ENCODE results near the gene TMEM117.

The TMEM117 gene

DNA sequence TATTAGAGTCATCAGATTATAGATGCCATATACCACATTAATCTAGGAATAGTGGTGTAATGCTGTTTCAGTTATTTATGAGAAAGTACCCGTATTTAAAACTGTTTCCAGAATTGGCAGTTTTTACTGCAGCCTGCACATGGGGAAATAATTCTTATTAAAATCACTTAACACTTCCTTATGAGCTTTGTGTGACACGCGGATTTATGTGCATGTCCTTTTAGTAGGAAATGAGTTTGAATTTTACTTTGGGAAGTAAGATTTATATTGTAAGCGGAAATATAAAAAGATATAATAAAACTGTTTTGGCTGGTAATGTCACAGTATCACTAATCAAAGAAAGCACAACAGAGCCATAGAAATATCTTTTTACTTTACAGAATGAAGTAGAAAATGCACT, 132.9 kb downstream of the TMEM117 start:
- Histone ChIP-seq H3K36me3 (replicated peaks) (no peaks in the 10 kb centered on the region), H3K4me1 (no peaks in the 10 kb centered on the region), H3K27me3 (ENCODE audit: low read depth) (no peaks in the 10 kb centered on the region), H3K4me3 (no peak overlapping the region), H3K9me3 (no peaks in the 10 kb centered on the region)
- in situ Hi-C loops (cut with MboI; ENCODE audit: low sequenced_read_pairs), result no loop called here
- DNase-seq (ENCODE audit: low spot score in 2 of 2), result no peak

DNA sequence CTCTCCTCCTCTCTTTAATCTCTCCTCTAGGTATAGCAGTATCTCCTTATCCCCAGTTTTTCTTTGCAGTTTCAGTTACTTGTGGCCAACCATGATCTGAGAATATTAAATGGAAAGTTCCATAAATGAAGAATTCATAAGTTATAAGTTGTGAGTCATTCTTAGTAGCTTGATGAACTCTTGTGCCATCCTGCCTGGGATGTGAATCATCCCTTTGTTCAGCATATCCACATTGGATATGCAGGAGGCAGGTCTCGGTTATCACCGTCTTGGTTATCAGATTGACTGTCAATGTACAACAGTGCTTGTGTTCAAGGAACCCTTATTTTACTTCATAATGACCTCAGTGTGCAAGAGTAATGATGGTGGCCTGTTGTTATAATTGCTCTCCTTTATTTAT, 134.0 kb downstream of the TMEM117 start:
- Histone ChIP-seq H3K4me3 (no peak overlapping the region), H3K9me3 (no peaks in the 10 kb centered on the region), H3K27me3 (ENCODE audit: low read depth) (no peaks in the 10 kb centered on the region), H3K4me1 (no peaks in the 10 kb centered on the region), H3K36me3 (replicated peaks) (no peaks in the 10 kb centered on the region)
- in situ Hi-C loops (cut with MboI; ENCODE audit: low sequenced_read_pairs), result no loop called here
- no peak for DNase-seq (ENCODE audit: low spot score in 2 of 2)

DNA sequence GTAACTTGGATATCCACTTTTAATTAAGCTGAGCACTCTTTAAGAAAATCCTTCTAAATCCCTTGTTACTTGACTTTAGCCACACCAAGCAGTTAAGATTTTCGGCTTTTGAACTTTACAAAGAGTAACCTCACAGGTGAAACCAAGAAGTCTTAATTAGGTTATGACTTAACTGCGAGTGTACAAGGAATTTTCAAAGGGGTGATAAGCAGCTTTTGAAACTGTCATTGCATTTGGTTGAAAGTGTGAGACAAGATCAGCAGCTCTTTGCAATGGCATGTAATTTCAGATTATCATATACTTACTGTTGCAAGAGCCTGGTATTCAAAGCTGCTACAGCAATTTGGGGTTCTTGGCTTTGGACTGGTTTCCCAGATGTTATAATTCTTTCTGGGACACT, 137.5 kb downstream of the TMEM117 start:
- in situ Hi-C loops (cut with MboI; ENCODE audit: low sequenced_read_pairs), result no loop called here
- Histone ChIP-seq H3K4me3 (no peak overlapping the region), H3K4me1 (no peaks in the 10 kb centered on the region), H3K9me3 (no peaks in the 10 kb centered on the region), H3K27me3 (ENCODE audit: low read depth) (no peaks in the 10 kb centered on the region), H3K36me3 (replicated peaks) (no peaks in the 10 kb centered on the region)
- no peak for DNase-seq (ENCODE audit: low spot score in 2 of 2)

DNA sequence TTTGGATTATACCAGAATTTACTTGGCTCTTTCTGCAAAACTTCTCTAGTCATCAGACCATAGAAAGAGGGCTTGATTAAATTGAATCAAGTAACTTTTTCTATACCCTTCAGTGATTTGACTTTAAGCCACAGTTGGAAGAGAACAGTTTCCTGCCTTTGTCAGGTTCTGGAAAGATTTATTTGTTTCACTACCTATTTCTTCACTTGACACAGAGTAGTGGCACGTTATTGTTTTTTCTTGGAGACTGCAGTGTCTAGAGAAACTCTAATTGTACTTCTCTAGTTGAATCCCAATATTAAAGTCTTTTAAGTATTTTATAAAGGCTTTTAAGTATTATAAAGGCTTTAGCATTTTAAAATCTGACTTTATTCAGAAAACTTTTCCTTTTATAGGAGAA, 138.1 kb downstream of the TMEM117 start:
- no peaks in the 10 kb centered on the region for H3K27me3 ChIP-seq (ENCODE audit: low read depth)
- H3K4me1 ChIP-seq, result no peaks in the 10 kb centered on the region
- H3K4me3 ChIP-seq, result no peak overlapping the region
- no peaks in the 10 kb centered on the region for H3K9me3 ChIP-seq
- no peaks in the 10 kb centered on the region for H3K36me3 ChIP-seq (replicated peaks)
- DNase-seq (ENCODE audit: low spot score in 2 of 2), result no peak
- in situ Hi-C loops (cut with MboI; ENCODE audit: low sequenced_read_pairs), result no loop called here

DNA sequence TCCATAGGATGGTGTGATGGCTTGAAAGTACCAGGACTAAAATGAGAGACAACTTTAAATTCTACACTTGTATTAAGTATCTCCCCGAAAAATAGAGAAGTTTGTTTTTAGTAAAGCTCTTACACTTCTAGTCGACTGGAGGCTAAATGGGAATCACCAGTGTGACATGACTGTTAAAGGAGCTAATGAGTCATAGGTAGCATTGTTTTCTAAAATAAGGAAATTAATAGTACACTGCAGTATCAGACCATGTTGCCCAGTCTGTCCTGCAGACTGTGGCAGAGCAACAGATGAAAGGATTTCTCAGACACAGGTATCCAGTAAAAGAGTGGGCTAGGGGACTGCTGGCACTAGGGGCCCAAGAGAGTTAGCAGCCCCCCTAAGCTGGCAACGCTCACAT, 140.1 kb downstream of the TMEM117 start:
- no peak for DNase-seq (ENCODE audit: low spot score in 2 of 2)
- H3K27me3 ChIP-seq (ENCODE audit: low read depth), result no peaks in the 10 kb centered on the region
- peaks cover 7% of the 10 kb centered on the region for H3K4me1 ChIP-seq
- in situ Hi-C loops (cut with MboI; ENCODE audit: low sequenced_read_pairs), result no loop called here
- no peaks in the 10 kb centered on the region for H3K36me3 ChIP-seq (replicated peaks)
- H3K9me3 ChIP-seq, result no peaks in the 10 kb centered on the region
- no peak overlapping the region for H3K4me3 ChIP-seq

DNA sequence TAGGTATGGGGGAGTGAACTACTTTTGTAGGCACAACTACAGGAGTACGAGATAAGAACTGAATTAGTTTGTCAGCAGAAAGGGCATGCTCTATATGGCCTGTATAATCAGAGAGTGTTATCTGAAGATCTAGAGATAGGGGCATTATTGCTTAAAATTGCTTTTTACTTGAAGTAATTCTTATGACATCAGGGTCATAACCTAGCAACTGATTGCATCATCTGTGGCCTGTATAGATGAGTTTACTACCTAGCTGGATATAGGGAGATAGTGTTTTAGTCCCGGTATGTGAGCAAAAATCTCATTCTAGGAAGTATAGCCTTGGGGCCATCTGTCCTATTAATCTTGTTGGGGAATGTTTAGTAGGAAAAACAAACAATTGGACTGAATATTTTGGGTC, 142.7 kb downstream of the TMEM117 start:
- DNase-seq (ENCODE audit: low spot score in 2 of 2), result no peak
- Histone ChIP-seq H3K4me1 (peaks cover 12% of the 10 kb centered on the region), H3K9me3 (no peaks in the 10 kb centered on the region), H3K36me3 (replicated peaks) (no peaks in the 10 kb centered on the region), H3K4me3 (no peak overlapping the region), H3K27me3 (ENCODE audit: low read depth) (no peaks in the 10 kb centered on the region)
- in situ Hi-C loops (cut with MboI; ENCODE audit: low sequenced_read_pairs), result no loop called here

DNA sequence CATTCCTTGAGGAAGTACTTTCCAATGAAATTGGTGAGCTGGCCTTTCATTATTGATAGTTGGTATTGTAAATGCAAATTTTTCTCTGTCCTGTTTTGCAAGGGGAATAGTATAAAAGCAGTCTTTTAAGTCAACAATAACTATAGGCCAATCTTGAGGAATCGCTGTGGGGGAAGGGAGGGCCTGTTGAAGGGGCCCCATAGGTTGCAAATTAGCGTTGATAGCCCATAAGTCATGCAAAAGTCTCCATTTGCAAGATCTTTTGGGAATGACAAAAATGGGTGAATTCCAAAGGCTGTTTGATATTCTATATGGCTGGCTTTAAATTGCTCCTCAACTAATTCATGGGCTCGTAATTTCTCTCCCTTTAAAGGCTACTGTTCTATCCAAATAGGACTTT, 143.6 kb downstream of the TMEM117 start:
- Histone ChIP-seq H3K4me3 (no peak overlapping the region), H3K4me1 (peaks cover 12% of the 10 kb centered on the region), H3K27me3 (ENCODE audit: low read depth) (no peaks in the 10 kb centered on the region), H3K36me3 (replicated peaks) (no peaks in the 10 kb centered on the region), H3K9me3 (no peaks in the 10 kb centered on the region)
- in situ Hi-C loops (cut with MboI; ENCODE audit: low sequenced_read_pairs), result no loop called here
- DNase-seq (ENCODE audit: low spot score in 2 of 2), result peak; percentile 27 to 51

DNA sequence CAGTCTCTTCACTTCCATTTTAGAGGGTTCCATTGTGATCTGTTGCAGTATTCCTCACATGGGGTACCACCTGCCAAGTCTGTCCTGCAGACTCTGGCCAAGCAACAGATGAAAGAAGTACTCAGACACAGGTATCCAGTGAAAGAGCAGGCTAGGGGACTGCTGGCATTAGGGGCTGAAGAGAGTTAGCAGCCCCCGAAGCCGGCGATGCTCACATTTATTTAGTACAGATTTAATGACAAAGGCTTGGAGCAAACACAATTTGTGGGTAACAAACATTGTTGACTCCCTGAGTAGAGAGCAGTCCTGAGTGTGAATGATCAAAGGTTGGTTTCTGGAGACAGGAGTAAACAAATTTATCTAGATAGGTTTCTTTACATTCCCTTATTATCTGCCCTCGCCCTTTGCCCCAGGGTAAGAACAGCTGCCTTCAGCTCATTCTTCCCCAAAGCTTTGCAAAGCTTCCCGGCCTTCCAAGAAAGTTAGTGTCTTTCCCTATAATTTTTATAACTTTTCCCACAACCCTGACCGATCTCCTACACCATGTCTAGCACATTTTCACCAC, 144.8 kb downstream of the TMEM117 start:
- H3K4me3 ChIP-seq, result no peak overlapping the region
- H3K27me3 ChIP-seq (ENCODE audit: low read depth), result no peaks in the 10 kb centered on the region
- no peaks in the 10 kb centered on the region for H3K36me3 ChIP-seq (replicated peaks)
- H3K9me3 ChIP-seq, result no peaks in the 10 kb centered on the region
- peaks cover 12% of the 10 kb centered on the region for H3K4me1 ChIP-seq
- in situ Hi-C loops (cut with MboI; ENCODE audit: low sequenced_read_pairs), result no loop called here
- DNase-seq (ENCODE audit: low spot score in 2 of 2), result no peak

DNA sequence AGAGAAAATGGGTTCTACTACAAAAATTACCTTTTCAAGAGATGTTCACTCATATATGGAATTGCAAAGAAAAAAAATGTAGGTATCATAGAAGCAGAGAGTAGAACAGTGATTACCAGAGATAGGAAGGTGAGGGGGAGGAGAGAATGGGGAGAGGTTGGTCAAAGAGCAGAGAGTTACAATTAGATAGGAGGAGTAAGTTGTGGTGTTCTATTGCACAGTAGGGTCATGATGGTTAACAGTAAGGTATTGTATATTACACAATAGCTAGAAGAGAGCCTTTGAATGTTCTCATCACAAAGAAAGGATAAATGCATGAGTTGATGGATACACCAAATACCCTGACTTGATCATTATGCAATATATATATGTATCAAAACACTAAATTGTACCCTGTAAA, 145.8 kb downstream of the TMEM117 start:
- Histone ChIP-seq H3K4me1 (peaks cover 12% of the 10 kb centered on the region), H3K4me3 (no peak overlapping the region), H3K9me3 (no peaks in the 10 kb centered on the region), H3K27me3 (ENCODE audit: low read depth) (no peaks in the 10 kb centered on the region), H3K36me3 (replicated peaks) (no peaks in the 10 kb centered on the region)
- in situ Hi-C loops (cut with MboI; ENCODE audit: low sequenced_read_pairs), result no loop called here
- DNase-seq (ENCODE audit: low spot score in 2 of 2), result no peak

DNA sequence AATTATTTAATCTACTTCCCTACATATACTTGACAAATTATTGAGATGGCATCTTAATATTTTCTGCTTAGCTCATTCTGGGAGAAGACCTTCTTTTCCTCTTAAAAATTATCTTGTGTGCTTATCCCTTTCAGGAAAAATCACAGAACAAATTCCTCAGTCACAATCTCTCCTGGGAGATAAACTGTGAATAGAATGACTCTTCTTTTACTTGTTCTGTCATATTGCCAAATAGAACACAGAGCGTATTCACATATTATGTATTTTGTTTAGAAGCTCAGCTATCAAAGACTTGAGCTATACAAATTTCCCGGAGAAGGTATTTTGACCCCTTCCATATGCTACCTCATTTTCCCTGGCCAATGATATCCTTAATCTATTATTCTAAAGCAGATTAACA, 146.7 kb downstream of the TMEM117 start:
- Histone ChIP-seq H3K4me3 (no peak overlapping the region), H3K36me3 (replicated peaks) (no peaks in the 10 kb centered on the region), H3K4me1 (peaks cover 12% of the 10 kb centered on the region), H3K27me3 (ENCODE audit: low read depth) (no peaks in the 10 kb centered on the region), H3K9me3 (no peaks in the 10 kb centered on the region)
- in situ Hi-C loops (cut with MboI; ENCODE audit: low sequenced_read_pairs), result no loop called here
- no peak for DNase-seq (ENCODE audit: low spot score in 2 of 2)

DNA sequence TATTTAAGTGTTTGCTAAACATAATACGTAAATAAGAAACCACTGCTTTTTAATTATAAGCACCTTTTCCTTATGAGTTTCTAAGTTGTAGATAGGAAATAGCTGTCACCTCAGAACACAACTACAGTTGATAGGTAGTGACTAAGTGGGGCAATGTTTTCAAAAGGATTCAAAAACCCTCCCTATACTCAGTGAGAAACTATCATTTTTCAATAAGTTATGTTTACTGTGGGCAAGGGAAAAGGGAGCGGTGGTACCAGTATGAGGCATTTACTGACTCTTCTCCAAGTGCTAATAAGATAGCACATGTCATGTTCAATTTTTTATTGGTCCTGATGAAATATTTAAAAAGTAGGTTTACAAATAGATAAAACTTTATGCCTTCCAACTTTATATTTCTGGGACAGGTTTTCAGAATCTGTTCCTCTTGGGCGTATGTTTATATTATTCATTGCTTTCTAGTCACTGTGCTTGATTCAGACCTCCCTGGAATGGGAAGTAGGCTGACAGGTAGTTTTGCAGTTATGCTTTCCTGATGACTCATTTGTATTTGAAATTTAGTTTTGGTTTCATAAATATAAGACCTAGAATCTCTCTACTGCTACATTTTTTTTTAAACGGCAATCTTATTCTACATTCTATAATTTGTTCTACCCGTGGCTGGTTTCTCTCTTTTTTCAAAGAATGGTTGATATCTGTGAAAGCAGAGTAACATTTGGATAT, 153.1 kb downstream of the TMEM117 start:
- Histone ChIP-seq H3K9me3 (no peaks in the 10 kb centered on the region), H3K4me3 (no peak overlapping the region), H3K4me1 (no peaks in the 10 kb centered on the region), H3K36me3 (replicated peaks) (no peaks in the 10 kb centered on the region), H3K27me3 (ENCODE audit: low read depth) (no peaks in the 10 kb centered on the region)
- no peak for DNase-seq (ENCODE audit: low spot score in 2 of 2)
- in situ Hi-C loops (cut with MboI; ENCODE audit: low sequenced_read_pairs), result no loop called here

DNA sequence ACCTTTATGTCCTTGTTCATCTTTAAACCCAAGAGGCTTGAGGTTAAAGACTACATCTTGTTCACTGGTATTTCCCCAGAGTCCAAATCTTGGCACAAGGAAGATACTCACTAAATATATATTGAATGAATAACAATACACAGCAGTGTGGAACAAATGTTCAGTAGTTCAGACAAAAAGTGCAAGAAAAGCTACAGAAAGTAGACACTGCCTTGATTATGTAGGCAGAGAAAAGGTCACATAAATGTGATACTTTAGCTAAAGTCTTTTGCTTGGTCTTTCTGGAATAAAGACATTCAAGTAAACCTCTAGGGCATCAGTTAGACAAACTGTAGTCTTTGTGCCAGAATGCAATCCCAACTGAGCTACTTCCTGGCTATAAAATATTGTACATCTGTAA, 157.0 kb downstream of the TMEM117 start:
- Histone ChIP-seq H3K4me3 (no peak overlapping the region), H3K9me3 (no peaks in the 10 kb centered on the region), H3K4me1 (no peaks in the 10 kb centered on the region), H3K36me3 (replicated peaks) (no peaks in the 10 kb centered on the region), H3K27me3 (ENCODE audit: low read depth) (no peaks in the 10 kb centered on the region)
- in situ Hi-C loops (cut with MboI; ENCODE audit: low sequenced_read_pairs), result no loop called here
- no peak for DNase-seq (ENCODE audit: low spot score in 2 of 2)

DNA sequence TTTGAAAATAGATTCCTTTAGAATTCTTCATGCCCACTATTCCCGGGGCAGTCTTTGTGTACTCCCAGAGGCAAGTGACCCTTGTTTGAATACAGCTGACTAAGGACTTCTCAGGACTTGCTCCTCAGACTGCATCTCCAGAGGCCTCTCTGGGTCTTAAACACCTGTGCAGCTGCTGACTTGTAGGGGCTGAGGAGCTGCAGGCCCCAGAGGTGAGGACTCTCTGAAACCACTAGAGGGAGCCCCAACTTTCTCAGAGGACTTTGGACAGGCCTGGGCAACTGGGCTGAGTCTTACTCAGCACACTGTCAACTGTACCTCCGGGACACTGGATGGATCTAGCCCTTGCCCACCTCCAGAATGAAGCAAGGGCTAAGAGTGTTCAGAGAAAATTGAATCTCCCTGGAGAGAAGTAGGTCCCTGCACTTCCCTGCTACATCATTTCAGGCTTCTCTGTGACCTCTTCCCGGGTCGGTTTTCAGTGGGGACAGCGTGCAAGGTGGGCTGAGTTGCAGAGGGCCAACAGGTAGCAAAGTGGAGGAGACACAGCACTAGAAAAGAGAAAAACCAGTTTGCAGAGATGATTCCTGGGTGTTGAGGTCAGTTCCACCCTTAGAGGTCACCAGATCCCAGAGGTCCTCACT, 164.6 kb downstream of the TMEM117 start:
- peak; percentile 51 to 66 for DNase-seq (ENCODE audit: low spot score in 2 of 2)
- in situ Hi-C loops (cut with MboI; ENCODE audit: low sequenced_read_pairs), result loop anchor here (25.0 kb wide), 1 partner anchor 937 kb away; no protein-coding TSS in a partner anchor
- Histone ChIP-seq H3K36me3 (replicated peaks) (no peaks in the 10 kb centered on the region), H3K4me1 (no peaks in the 10 kb centered on the region), H3K27me3 (ENCODE audit: low read depth) (no peaks in the 10 kb centered on the region), H3K9me3 (no peaks in the 10 kb centered on the region), H3K4me3 (no peak overlapping the region)

DNA sequence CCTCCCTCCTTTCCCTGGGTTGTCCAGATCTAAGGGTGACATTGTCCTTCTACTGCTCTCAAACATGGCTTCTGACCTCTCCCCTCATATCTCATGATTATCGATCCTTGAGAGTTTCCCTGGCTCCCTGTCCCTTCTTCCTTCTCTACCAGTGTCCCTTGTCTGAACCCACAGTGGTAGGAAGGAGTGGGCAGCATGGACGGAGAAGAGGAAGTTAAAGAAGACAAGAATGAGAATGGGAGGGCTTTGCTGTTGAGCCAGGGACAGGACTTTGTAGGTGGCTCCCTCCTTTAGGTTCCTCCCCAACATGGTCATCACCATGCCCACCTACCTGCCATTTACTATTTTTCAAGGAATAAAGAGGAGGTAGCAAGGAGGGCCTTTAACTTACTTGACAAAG, 166.7 kb downstream of the TMEM117 start:
- H3K36me3 ChIP-seq (replicated peaks), result no peaks in the 10 kb centered on the region
- H3K4me1 ChIP-seq, result no peaks in the 10 kb centered on the region
- H3K9me3 ChIP-seq, result no peaks in the 10 kb centered on the region
- no peaks in the 10 kb centered on the region for H3K27me3 ChIP-seq (ENCODE audit: low read depth)
- no peak for DNase-seq (ENCODE audit: low spot score in 2 of 2)
- in situ Hi-C loops (cut with MboI; ENCODE audit: low sequenced_read_pairs), result loop anchor here (25.0 kb wide), 1 partner anchor 935 kb away; no protein-coding TSS in a partner anchor
- H3K4me3 ChIP-seq, result no peak overlapping the region

Measured in HAP-1 (cell line).